IPS-18c (cell line): Measurements from ENCODE around the gene ANKH.
"Not testable (repeated sequence)": the region's sequence is repeated elsewhere in the genome, so short reads cannot be mapped to it uniquely, and the experiment has no call there.

Experiments used
- H3K4me3 ChIP-seq: 2 replicates; pipeline ENCODE4 v1.7.0; 2013; ENCODE audit warnings: low read depth, mild to moderate bottlenecking, low read length, moderate library complexity; ENCODE audit not compliant: insufficient read depth
- H3K9me3 ChIP-seq: one replicate; pipeline ENCODE4 v1.6.1; 2013; ENCODE audit warnings: mild to moderate bottlenecking, low read length, moderate library complexity; ENCODE audit not compliant: control insufficient read depth, insufficient read depth

Gene ANKH

DNA sequence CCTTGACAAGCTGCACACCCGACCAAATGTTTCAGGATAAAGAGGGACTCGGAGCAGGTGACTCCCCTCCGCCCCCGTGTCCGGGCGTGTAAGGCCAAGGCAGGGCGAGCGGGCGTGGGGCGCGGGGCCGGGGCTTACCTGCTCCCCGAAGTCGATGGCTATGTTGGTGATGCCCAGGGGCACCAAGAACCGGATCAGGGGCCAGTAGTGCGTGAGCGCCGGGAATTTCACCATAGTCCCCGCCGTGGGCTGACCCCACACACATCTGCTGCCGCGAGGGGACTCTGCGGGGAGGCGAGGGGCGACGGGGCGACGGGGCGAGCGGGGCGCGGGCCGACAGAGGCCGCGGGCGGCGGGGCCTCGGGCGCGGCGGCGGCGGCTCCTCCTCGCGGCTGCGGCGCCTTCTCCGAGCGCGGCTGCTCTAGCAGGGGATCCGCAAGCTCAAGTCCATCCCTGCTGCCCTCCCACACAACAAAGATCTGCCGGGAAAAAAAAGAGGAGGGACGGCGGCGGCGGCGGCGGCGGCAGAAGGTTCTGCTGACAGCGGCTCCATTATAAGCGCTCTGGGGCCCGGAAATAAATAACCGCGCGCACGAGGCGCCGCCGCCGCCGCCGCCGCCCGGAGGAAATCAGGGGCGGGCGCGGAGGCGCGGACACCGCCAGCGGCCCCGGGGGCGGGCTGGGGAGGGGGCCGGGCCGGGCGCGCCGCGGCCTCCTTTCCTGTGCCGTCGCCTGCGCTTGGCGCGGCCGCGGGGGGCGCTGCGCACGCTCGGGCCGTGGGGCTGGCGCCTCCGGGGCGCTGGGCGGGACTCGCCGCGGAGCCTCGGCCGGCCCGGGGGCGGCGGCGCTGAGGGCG lies at the start of gene ANKH:
TSS of gene ANKH (minus strand) at position 565 of the 856 bp plus-strand sequence. CDS start at position 234, 331 bp downstream.
- H3K4me3 ChIP-seq = peak within 1 kb of the TSS; percentile 67
- H3K9me3 ChIP-seq = no peaks in the 10 kb centered on the region

- Histone ChIP-seq H3K4me3 (no peak overlapping the region), H3K9me3 (no peaks in the 10 kb centered on the region)
Measured at GRCh38 chr5:14920121-14920520, 48.5 kb upstream of the ANKH start.

DNA sequence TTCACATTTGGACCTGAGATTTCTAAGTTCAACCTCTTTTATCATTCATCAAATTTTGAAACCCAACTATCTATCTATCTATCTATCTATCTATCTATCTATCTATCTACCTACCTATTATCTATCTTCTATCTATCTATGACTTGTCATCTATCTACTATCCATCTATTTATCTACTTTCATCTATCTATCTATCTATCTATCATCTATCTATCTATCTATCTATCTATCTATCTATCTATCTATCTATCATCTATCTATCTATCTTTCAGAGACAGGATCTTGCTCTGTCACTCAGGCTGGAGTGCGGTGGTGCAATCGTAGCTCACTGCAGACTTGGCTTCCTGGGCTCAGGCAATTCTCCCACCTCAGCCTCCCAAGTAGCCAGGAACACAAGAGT lies 47.5 kb upstream of the ANKH start:
- H3K9me3 ChIP-seq, H3K4me3 ChIP-seq: not testable (repeated sequence)

DNA sequence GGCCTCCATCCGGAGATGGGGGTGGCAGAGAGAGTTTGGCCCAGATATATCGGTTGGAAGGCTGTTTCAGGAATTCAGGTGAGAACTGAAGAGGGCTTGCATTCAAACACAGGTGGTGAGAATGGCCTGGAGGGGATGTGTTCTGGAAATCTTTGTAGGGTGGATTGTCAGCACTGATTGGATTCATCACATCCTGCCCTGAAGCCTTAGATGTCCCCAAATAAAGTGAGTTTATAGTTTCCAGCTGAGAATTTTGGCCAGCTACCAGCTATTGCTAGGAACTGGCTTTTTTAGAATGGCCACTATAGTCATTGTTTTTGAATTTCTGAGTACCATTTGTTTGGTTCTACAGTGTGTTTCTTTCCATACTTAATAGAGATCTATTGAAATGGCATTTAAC lies 46.1 kb upstream of the ANKH start:
- Histone ChIP-seq H3K9me3 (no peaks in the 10 kb centered on the region), H3K4me3 (no peak overlapping the region)

- H3K9me3 ChIP-seq = no peaks in the 10 kb centered on the region
- H3K4me3 ChIP-seq = no peak overlapping the region
Measured at GRCh38 chr5:14915291-14915952, 43.8 kb upstream of the ANKH start.

GRCh38 chr5:14914623-14915260 lies 43.2 kb upstream of the ANKH start:
- Histone ChIP-seq H3K9me3 (no peaks in the 10 kb centered on the region), H3K4me3 (no peak overlapping the region)

DNA sequence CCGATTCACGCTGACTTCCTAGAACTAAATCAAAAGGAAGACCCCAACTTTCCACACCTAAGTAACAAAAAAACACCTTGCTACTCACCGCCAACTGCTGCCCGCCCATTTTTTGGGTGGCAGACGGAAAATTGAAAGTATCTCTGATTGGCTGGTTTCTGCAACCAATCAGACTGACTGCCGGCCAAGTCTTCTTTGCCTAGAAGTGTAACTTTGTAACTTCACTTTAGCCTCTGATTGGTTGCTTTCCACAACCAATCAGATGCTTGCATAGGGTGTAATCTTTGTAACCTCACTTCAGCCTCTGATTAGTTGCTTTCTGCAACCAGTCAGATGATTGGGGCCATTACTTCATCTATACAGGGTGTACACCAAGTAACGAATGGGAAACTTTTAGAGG lies 42.6 kb upstream of the ANKH start:
- Histone ChIP-seq H3K9me3 (no peaks in the 10 kb centered on the region), H3K4me3 (no peak overlapping the region)

- H3K9me3 ChIP-seq = no peaks in the 10 kb centered on the region
- no peak overlapping the region for H3K4me3 ChIP-seq
Measured at GRCh38 chr5:14913096-14913495, 41.5 kb upstream of the ANKH start.

- no peaks in the 10 kb centered on the region for H3K9me3 ChIP-seq
Measured at GRCh38 chr5:14912206-14912605, 40.6 kb upstream of the ANKH start.

DNA sequence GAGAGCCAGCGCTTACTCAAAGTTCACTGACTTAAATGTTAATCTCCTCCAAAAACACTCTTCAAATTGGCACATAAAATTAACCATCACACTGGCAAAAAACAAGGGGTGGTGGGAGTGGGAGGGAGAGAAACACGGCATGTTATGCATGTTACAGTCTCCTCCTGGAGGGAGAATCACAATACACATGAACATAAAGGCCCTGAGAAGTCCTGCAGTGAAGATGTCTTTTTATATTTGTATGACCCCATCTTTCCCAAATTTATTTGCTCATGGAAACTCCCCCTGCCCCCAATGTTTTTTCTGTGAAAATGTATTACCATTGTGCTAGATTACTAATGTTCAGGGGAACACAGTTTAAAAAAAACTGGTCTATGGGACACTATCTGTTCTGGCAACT lies 37.8 kb upstream of the ANKH start:
- Histone ChIP-seq H3K9me3 (no peaks in the 10 kb centered on the region), H3K4me3 (no peak overlapping the region)

More at GRCh38 chr5:14912206-14912605, 40.6 kb upstream of the ANKH start:
- no peak overlapping the region for H3K4me3 ChIP-seq

DNA sequence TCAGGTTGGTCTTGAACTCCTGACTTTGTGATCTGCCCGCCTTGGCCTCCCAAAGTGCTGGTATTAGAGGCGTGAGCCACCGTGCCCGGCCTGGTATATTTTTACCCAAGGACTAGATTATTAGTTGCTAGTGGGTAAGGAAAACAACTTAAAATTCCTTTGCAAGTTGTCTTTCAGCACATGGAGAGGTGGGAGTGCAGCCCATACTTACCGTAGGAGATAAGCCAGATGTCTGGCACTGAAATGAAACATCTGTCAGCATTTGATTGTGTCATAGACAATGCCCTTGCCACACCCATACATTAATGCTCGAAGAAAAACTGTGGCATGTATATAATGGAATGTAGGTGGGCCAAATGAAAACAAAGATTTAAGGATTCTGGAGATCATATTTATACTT lies 36.6 kb upstream of the ANKH start:
- H3K4me3 ChIP-seq = no peak overlapping the region
- H3K9me3 ChIP-seq = no peaks in the 10 kb centered on the region

- no peaks in the 10 kb centered on the region for H3K9me3 ChIP-seq
- no peak overlapping the region for H3K4me3 ChIP-seq
Measured at GRCh38 chr5:14906628-14907027, 35.0 kb upstream of the ANKH start.

DNA sequence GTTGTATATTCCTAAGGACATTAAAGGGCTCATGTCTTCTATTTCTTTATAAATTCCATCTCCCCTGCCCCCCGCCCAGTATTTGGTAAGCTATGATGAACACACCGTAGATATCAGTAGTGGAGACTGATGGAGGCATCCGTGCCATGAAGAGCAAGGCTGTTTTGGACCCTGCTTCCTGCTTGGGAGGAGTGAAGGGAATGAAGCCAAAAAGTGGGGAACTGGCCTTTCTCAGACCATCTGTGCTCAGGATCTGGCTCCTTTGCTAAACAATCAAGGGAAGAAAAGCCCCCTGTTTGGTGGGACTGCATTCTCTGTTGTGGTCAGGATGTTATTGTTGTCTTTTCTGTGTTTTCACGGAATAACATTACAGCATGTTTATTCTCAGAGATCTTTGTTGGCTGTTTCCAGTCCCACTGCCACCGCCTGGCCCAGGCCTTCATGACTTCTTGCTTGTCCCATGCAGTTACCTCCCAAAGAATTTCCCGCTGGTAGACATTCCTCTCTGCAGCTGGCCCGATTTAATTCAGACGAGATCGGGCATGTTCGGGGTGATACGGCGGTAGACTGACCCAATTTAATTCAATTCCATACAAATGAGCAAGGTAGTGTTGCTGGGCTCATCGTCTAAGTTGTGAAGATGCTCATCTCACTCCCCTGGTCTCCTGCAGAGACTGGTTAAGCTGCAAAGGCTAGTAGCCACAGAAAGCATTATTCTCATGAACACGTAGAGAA lies 31.4 kb upstream of the ANKH start:
- no peaks in the 10 kb centered on the region for H3K9me3 ChIP-seq
- H3K4me3 ChIP-seq = no peak overlapping the region

GRCh38 chr5:14901462-14902051 lies 30.0 kb upstream of the ANKH start:
- H3K4me3 ChIP-seq = no peak overlapping the region
- no peaks in the 10 kb centered on the region for H3K9me3 ChIP-seq

DNA sequence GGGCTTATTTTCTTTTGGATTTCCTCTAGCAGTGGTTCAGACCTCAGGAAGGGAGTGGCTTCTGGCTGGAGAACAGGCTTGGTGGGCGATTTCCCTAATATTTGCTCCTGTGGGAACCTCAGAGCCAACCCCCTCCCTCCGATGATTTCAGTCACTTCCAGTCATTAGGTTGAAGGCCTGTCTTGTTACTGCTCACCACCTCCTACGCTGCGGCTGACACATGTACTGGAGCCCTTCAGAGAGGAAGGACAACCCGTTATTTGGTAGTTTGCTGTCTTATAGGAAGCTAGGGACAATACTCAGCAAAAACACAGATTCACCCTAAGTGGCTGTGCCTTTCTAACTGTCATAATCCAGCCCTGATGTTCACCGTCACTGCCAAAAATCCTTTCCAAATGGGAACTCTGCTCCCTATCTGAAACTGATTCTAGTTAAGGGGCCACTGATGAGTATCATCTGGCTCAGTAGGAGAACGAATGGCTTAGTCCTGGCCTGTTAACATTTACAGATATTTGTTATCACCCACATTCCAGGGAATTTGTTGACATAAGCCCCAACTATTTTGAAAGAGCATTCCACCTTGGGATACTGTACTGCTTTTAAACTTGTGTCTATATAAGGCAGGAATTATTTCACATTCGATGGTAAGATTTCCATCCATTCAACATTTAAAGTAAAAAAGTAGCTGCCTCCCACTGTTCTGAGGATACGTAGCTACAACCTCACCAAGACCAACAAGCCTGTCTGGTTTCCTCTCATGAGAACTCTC lies 29.3 kb upstream of the ANKH start:
- Histone ChIP-seq H3K9me3 (no peaks in the 10 kb centered on the region), H3K4me3 (no peak overlapping the region)

- Histone ChIP-seq H3K4me3 (no peak overlapping the region), H3K9me3 (no peaks in the 10 kb centered on the region)
Measured at GRCh38 chr5:14896131-14896530, 24.6 kb upstream of the ANKH start.
